Left ventricle myocardium inferior (tissue), 1 donor: Measurements from ENCODE around the gene YEATS4. TPM values are rescaled to one million over a fixed set of nuclear protein-coding genes. Genes with fewer than 3 reads are reported as not detected.

ENCODE experiments used
- DNase-seq: peaks from one replicate; pipeline ENCODE4 v3.0.0-alpha.2; 2020
- H3K27ac ChIP-seq: fragments of 200-600 bp; replicated peaks from 2 replicates; pipeline ENCODE4 v1.8.0; 2021
- H3K27me3 ChIP-seq: fragments of 200-600 bp; 2 replicates; pipeline ENCODE4 v1.8.0; 2021; ENCODE audit warnings: low read depth
- H3K36me3 ChIP-seq: fragments of 200-600 bp; 2 replicates; pipeline ENCODE4 v1.8.0; 2021
- H3K4me1 ChIP-seq: fragments of 200-600 bp; 2 replicates; pipeline ENCODE4 v1.8.0; 2021
- H3K4me3 ChIP-seq: fragments of 200-600 bp; 2 replicates; pipeline ENCODE4 v1.8.0; 2021; ENCODE audit warnings: mild to moderate bottlenecking, moderate library complexity
- H3K9me3 ChIP-seq: fragments of 200-600 bp; replicated peaks from 2 replicates; pipeline ENCODE4 v1.8.0; 2021
- intact Hi-C: fragments of 100-400 bp; cut with micrococcal nuclease; formaldehyde crosslinking; loops from one replicate; pipeline ENCODE4 v1.11.0; 2022
- total RNA-seq: library from RNA; stranded (reverse); fragmentation: NEBNext Ultra II Directional; extraction: Animal tissue kit (Norgen Biotek cat#: 25700); gene quantifications from one replicate; pipeline ENCODE4 v1.2.1, GENCODE V29; 2021
- TF ChIP-seq, protein P1 (sequence below): fragments of 200-600 bp; IDR thresholded peaks from 2 replicates; pipeline ENCODE4 v1.8.0; 2021; ENCODE audit warnings: antibody characterized with exemption, mild to moderate bottlenecking, borderline replicate concordance
- donor health status: DM: no; HTN: yes; CAD: no; lungs with severe emphysema.

The YEATS4 gene
- total RNA-seq, 1 donor from 2014 or later, result 12.8 TPM

DNA sequence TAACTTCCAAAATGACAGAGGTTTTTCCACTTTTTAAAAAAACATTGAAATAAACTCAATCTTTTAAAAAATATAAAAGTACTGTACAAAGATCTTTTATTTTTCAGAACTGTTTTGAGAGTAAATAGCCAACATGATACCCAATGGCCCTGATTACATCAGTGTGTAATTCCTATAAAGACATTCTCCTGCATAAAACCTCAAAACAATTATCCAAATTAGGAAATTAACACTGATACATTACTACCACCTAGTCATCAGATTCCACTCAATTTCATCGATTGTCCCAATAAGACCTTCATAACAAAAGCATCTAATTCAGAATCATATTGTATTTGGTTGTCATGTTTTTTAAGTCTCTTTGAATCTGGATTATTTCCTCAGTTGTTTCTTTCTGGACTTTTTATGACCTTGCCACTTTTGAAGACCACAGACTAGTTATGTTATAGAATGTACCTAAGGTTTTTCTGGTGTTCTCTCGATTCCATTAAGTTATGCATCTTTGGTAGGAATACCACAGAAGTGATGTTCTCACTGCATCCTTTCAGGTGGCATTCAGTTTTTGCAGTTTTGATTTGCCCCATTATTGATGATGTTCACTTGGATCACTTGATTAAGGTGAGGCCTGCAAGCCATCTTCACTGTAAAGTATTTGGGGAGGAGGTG lies 4.0 kb upstream of the YEATS4 start:
- no peak overlapping the region for H3K4me3 ChIP-seq
- intact Hi-C loops, result no loop called here
- no peak overlapping the region for H3K27ac ChIP-seq
- TF ChIP-seq, protein P1, sequence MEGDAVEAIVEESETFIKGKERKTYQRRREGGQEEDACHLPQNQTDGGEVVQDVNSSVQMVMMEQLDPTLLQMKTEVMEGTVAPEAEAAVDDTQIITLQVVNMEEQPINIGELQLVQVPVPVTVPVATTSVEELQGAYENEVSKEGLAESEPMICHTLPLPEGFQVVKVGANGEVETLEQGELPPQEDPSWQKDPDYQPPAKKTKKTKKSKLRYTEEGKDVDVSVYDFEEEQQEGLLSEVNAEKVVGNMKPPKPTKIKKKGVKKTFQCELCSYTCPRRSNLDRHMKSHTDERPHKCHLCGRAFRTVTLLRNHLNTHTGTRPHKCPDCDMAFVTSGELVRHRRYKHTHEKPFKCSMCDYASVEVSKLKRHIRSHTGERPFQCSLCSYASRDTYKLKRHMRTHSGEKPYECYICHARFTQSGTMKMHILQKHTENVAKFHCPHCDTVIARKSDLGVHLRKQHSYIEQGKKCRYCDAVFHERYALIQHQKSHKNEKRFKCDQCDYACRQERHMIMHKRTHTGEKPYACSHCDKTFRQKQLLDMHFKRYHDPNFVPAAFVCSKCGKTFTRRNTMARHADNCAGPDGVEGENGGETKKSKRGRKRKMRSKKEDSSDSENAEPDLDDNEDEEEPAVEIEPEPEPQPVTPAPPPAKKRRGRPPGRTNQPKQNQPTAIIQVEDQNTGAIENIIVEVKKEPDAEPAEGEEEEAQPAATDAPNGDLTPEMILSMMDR, result no peak
- peaks cover 17% of the 10 kb centered on the region for H3K4me1 ChIP-seq
- no peaks in the 10 kb centered on the region for H3K9me3 ChIP-seq
- no peaks in the 10 kb centered on the region for H3K36me3 ChIP-seq
- no peaks in the 10 kb centered on the region for H3K27me3 ChIP-seq
- DNase-seq, result no peak

DNA sequence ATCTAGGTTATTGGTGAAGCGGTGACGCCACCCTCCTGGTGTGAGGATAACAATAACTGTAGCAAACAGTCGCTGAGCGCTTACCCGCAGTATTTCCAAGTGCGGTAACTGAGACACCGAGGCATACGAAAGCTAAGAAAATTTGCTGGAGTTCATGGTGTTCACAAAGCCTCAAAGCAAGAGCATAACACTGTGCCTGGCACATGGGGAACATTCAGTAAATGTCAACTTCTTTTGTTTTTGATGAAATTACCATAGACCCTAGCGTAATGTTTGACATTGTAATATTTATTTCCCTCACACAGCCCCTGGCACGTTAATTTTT lies 767 bp downstream of the YEATS4 start:
- Histone ChIP-seq H3K27ac (peak overlapping the region; percentile 94), H3K4me3 (peak overlapping the region; percentile 78)
- TF ChIP-seq, protein P1, result no peak

DNA sequence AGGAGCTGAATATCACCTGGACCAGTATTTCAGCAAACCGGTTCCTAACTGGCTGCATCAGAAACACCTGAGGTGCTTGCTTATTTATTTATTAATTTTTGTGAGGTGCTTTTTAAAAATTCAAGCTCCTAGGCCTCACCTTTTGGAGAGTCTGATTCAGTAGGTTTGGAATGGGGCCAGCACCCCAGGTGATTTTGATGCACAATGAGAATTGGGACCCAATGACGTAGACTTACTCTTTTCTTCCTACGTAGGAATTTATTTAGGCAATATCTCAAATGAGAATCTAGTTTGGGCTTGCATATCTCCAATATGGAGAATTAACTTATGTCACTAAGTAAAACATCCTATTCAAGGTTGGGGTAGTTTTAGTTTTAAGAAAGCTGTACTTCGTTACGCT lies 7.3 kb downstream of the YEATS4 start:
- Histone ChIP-seq H3K4me3 (no peak overlapping the region), H3K36me3 (peaks cover 54% of the 10 kb centered on the region)
- intact Hi-C loops, result no loop called here

More for the DNA sequence above, 767 bp downstream of the YEATS4 start:
- DNase-seq, result no peak
- intact Hi-C loops, result no loop called here
- Histone ChIP-seq H3K27me3 (no peaks in the 10 kb centered on the region), H3K4me1 (peaks cover 22% of the 10 kb centered on the region), H3K9me3 (no peaks in the 10 kb centered on the region), H3K36me3 (peaks cover 7% of the 10 kb centered on the region)

DNA sequence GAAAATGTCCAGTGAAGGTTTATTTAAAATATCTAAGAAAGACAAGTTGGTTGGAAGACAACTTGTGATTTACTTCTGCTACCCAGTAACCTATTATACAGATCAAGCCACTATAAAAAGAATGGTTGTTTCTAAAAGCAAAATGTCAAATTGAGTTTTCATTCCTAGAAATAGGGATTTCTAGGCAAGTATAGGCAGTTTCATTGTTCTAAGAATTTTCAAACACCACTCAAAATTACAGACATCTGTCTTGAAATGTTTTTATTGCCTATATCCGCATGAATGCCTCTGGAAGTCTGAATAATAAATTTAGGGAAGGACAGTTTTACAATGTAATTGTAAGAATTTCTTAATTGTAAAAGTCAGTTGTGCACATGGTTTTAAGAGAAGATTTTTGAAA lies 8.6 kb downstream of the YEATS4 start:
- Histone ChIP-seq H3K27me3 (no peaks in the 10 kb centered on the region), H3K4me1 (no peaks in the 10 kb centered on the region), H3K36me3 (peaks cover 67% of the 10 kb centered on the region), H3K4me3 (no peak overlapping the region), H3K9me3 (no peaks in the 10 kb centered on the region), H3K27ac (no peak overlapping the region)
- DNase-seq, result no peak
- TF ChIP-seq, protein P1, result no peak
- intact Hi-C loops, result no loop called here

More for the DNA sequence above, 7.3 kb downstream of the YEATS4 start:
- TF ChIP-seq, protein P1, result no peak
- Histone ChIP-seq H3K9me3 (no peaks in the 10 kb centered on the region), H3K27ac (no peak overlapping the region), H3K27me3 (no peaks in the 10 kb centered on the region), H3K4me1 (no peaks in the 10 kb centered on the region)
- no peak for DNase-seq

DNA sequence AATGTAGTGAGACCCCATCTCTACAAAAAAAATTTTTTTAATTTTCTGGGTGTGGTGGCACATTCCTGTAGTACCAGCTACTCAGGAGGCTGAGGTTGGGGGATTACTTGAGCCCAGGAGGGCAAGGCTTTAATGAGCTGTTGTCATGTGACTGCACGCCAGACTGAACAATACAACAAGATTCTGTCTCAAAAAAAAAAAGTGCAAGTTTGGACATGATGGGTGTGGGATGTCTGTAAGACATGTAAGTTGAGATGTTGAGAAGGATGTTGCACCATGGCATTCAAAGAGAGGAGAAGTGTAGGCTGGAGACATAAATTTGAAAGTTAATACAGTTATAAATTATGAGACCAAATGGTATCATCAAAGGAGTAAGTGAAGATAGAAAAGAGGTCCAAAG lies 23.5 kb downstream of the YEATS4 start:
- Histone ChIP-seq H3K27me3 (no peaks in the 10 kb centered on the region), H3K4me1 (no peaks in the 10 kb centered on the region), H3K9me3 (no peaks in the 10 kb centered on the region), H3K36me3 (peaks cover 13% of the 10 kb centered on the region), H3K4me3 (no peak overlapping the region), H3K27ac (no peak overlapping the region)
- TF ChIP-seq, protein P1, result no peak
- no peak for DNase-seq
- intact Hi-C loops, result loop anchor here (10.0 kb wide), 1 partner anchor 192 kb away; no protein-coding TSS in a partner anchor
